Heart right ventricle (tissue), 16 donors: ENCODE measurements around the gene FLOT1. TPM values are rescaled to one million over a fixed set of nuclear protein-coding genes. Genes with fewer than 3 reads are reported as not detected.
"Not testable (repeated sequence)": the region's sequence is repeated elsewhere in the genome, so short reads cannot be mapped to it uniquely, and the experiment has no call there.

Experiments
- ATAC-seq, 8 donors: fragments of 200-7000 bp; cut with Tn5 transposase; one replicate each; pipeline ENCODE4 v1.9.1; 2020; ENCODE audit warnings: mild to moderate bottlenecking in 8 of 8, moderate library complexity in 8 of 8, moderate number of reproducible peaks in 1 of 8
- DNase-seq, 2 donors: peaks; one replicate each; pipeline ENCODE4 v3.0.0-alpha.2; 2020
- H3K27ac ChIP-seq, 10 donors: fragments of 200-600 bp; sonication (generic) in 2 of 10; one replicate each; pipeline versions ENCODE4 v1.5.0 to v1.8.0; 2020 to 2022; ENCODE audit warnings: mild to moderate bottlenecking in 3 of 10
- H3K27me3 ChIP-seq, 7 donors: fragments of 200-600 bp; one replicate each; pipeline ENCODE4 v1.8.0; 2021 to 2022; ENCODE audit warnings: mild to moderate bottlenecking in 2 of 7
- H3K36me3 ChIP-seq, 9 donors: fragments of 200-600 bp; sonication (generic) in 1 of 9; one replicate each; pipeline versions ENCODE4 v1.5.0 to v1.8.0; 2020 to 2022; ENCODE audit warnings: mild to moderate bottlenecking in 2 of 9
- H3K4me1 ChIP-seq, 9 donors: fragments of 200-600 bp; sonication (generic) in 1 of 9; one replicate each; pipeline versions ENCODE4 v1.5.0 to v1.8.0; 2020 to 2022; ENCODE audit warnings: mild to moderate bottlenecking in 4 of 9
- H3K4me3 ChIP-seq, 10 donors: fragments of 200-600 bp; sonication (generic) in 2 of 10; one replicate each; pipeline versions ENCODE4 v1.5.0 to v1.8.0; 2020 to 2022; ENCODE audit warnings: mild to moderate bottlenecking in 7 of 10, moderate library complexity in 2 of 10
- H3K9me3 ChIP-seq, 11 donors: fragments of 200-600 bp in 10 of 11; sonication (generic) in 2 of 11; one replicate each; pipeline versions ENCODE4 v1.5.0 to v1.8.0; 2013 to 2022; ENCODE audit warnings: mild to moderate bottlenecking in 2 of 11, control low read depth in 1 of 11, moderate library complexity in 1 of 11
- WGBS, 2 donors: extraction: QIAGEN DNeasy Blood & Tissue Kit; methylation state at CpG; one replicate each; pipeline ENCODE4 v1.1.7; 2013; ENCODE audit warnings: inconsistent platforms in 1 of 2; 5-methylcytosine and 5-hydroxymethylcytosine counted together
- intact Hi-C, 10 donors: fragments of 100-400 bp; cut with DNase I; formaldehyde crosslinking; loops; one replicate each; pipeline versions ENCODE4 v1.11.1 to v1.14.2; 2022
- polyA plus RNA-seq, 2 donors: library from polyadenylated mRNA; stranded (reverse); fragments of 200-250 nt; gene quantifications; one replicate each; pipeline ENCODE4 v1.2.3, GENCODE V29; 2013
- total RNA-seq, 10 donors: library from RNA; stranded (reverse); fragmentation: NEBNext Ultra II Directional in 3 of 10; extraction: Animal tissue kit (Norgen Biotek cat#: 25700) in 3 of 10; gene quantifications; one replicate each; pipeline versions ENCODE4 v1.2.1 to v1.2.4, GENCODE V29; 2021 to 2023
- TF ChIP-seq, protein P1 (sequence below), 9 donors: fragments of 200-600 bp; sonication (generic) in 2 of 9; IDR thresholded peaks; one replicate each; pipeline versions ENCODE4 v1.5.0 to v1.8.0; 2021 to 2022; ENCODE audit warnings: antibody characterized with exemption in 9 of 9, mild to moderate bottlenecking in 5 of 9, moderate library complexity in 1 of 9
- donor health status: Arrhythmogenic right ventricular cardiomyopathy.
- donor health status: ischemic (EF 13 %, LVEDD 7.1; RV severe dilation, severe dysfunction).
- donor health status: healthy with polysubstance abuse.
- donor health status: DM: no; HTN: yes; CAD: no.
- donor health status: DM: no; HTN: no; CAD: no.
- donor health status: ischemic (EF 25% LVEDD 6.9; RV normal size, moderate dysfunction).
- donor health status: ischemic (EF 25% LVEDD 5.7; RV mildly dilated, moderate dysfunction).
- donor health status: healthy.
- donor health status: DM: yes; HTN: yes; CAD: no.
- donor health status: Ischemic cardiomyopathy.
- donor health status: ischemic (EF 35%, LVEDD 5.7; RV mildly dilated, moderate dysfunction).
- donor health status: nonischemic (EF 11% LVEDD 7.7; RV severe dilation, severe dysfunction).
- donor health status: DM: yes; HTN: yes; CAD: no.
- donor health status: PGD.
- donor health status: ischemic (EF 29% LVEDD 5.4; RV normal size, mild dysfunction).
- donor health status: nonischemic (EF 23%, LVEDD 6.1; RV moderate dilation, normal function).

The FLOT1 gene
- total and polyA plus RNA-seq, 12 donors, result 158 to 317 (median 190) TPM

DNA sequence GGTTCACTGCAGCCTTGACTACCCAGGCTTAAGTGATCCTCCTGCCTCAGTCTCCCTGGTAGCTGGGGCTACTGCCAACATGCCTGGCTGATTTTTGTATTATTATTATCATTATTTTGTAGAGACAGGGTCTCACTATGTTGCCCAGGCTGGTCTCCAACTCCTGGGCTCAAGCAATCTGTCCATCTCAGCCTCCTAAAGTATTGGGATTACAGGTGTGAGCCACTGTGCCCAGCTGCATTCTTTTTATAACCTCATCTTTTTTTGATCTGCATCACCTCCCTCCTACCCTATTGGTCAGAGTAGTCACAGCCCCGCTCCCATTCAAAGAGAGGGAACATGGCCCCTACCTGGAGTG lies 25.4 kb upstream of the FLOT1 start:
- intact Hi-C loops, result no loop called here
- DNase-seq (no peak), ATAC-seq (no peak)
- WGBS, 2 donors, result 94 to 100% methylated on average over 1 of the region's 1 CpG
- peak overlapping the region in 1 of 10 donors; percentile 68 for H3K27ac ChIP-seq
- peaks cover 20 to 56% (median 41%) of the 10 kb centered on the region in 9 donors for H3K4me1 ChIP-seq
- H3K27me3 ChIP-seq, result no peaks in the 10 kb centered on the region
- TF ChIP-seq, protein P1, sequence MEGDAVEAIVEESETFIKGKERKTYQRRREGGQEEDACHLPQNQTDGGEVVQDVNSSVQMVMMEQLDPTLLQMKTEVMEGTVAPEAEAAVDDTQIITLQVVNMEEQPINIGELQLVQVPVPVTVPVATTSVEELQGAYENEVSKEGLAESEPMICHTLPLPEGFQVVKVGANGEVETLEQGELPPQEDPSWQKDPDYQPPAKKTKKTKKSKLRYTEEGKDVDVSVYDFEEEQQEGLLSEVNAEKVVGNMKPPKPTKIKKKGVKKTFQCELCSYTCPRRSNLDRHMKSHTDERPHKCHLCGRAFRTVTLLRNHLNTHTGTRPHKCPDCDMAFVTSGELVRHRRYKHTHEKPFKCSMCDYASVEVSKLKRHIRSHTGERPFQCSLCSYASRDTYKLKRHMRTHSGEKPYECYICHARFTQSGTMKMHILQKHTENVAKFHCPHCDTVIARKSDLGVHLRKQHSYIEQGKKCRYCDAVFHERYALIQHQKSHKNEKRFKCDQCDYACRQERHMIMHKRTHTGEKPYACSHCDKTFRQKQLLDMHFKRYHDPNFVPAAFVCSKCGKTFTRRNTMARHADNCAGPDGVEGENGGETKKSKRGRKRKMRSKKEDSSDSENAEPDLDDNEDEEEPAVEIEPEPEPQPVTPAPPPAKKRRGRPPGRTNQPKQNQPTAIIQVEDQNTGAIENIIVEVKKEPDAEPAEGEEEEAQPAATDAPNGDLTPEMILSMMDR (IDR thresholded peaks at IDR 0.05), result no peak
- no peaks in the 10 kb centered on the region for H3K9me3 ChIP-seq
- H3K36me3 ChIP-seq, result no peaks in the 10 kb centered on the region
- no peak overlapping the region for H3K4me3 ChIP-seq

DNA sequence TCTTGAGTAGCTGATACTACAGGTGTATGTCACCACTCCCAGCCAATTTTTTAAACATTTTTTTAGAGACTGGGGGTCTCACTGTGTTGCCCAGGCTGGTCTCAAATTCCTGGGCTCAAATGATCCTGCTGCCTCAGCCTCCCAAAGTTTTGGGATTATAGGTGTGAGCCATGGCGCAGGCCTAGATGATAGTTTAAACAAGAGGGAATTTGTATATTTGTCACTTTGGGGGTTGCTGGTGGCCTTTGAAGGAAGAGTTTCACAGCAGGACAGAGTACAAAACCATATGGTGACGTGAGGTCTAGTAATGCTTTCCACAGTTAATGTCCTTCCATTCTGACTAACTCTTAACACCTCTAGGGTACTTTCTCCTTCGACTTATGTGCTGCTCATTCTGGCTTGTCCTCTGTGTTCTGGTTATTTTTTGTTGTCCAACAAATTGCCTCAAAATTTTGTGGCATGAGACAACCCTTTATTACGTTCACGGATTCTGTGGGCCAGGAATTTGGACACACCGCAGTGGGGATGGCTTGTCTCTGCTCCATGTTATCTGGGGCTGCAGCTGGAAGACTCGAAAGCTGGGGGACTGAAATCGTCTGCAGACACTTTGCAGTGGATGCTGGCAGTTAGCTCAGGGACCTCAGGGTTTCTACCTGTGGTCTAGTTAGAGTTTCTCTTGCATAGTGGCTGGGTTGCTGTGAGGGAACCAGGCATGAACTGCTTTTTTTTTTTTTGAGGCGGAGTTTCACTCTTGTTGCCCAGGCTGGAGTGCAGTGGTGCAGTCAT lies 24.9 kb upstream of the FLOT1 start:
- Histone ChIP-seq H3K27me3 (no peaks in the 10 kb centered on the region), H3K36me3 (no peaks in the 10 kb centered on the region), H3K27ac (peak overlapping the region in 6 of 10 donors; percentile 13 to 86 (median 62)), H3K9me3 (no peaks in the 10 kb centered on the region), H3K4me3 (no peak overlapping the region), H3K4me1 (peaks cover 20 to 57% (median 41%) of the 10 kb centered on the region in 9 donors)
- TF ChIP-seq, protein P1 (IDR thresholded peaks at IDR 0.05), result no peak
- intact Hi-C loops, result no loop called here
- ATAC-seq, result no peak
- WGBS, 2 donors, result 79 to 86% methylated on average over 9 of the region's 9 CpGs
- no peak for DNase-seq

DNA sequence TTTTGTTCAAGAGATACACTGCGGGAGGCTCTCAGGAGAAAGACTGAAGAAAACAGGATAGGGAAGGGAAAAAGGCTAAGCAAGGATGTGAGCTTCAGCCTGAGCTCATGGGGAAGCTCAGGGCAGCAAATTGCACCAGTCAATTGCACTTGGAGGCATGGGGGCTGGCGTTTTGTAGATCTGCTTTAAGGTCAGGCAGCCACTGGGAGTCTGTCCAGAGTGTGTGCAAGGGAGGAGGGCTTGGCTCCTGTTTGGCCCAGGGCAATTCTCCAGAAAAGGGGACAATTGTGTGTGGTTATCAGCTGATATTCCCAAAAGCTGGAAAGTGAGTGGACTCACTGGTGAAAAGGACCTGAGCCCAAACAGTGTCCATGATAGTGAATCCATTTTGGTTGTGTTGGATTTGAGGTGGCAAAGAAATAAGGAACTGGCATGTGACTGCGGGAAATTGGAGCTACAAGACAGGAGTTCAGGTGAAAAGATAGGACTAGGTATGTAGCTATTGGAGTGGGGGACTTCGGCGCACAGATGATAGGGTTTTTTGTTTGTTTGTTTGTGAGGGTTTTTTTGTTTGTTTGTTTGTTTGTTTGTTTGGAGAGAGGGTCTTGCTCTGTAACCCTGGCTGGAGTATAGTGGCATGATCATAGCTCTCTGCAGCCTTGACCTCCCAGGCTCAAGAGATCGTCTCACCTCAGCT lies 24.1 kb upstream of the FLOT1 start:
- DNase-seq (no peak), ATAC-seq (peak in 6 of 8 donors; percentile 36 to 60 (median 43))
- Histone ChIP-seq H3K27ac (peak overlapping the region in 7 of 10 donors; percentile 13 to 86 (median 59)), H3K9me3 (no peaks in the 10 kb centered on the region), H3K4me3 (no peak overlapping the region), H3K27me3 (no peaks in the 10 kb centered on the region), H3K4me1 (peaks cover 20 to 57% (median 41%) of the 10 kb centered on the region in 9 donors), H3K36me3 (no peaks in the 10 kb centered on the region)
- intact Hi-C loops, result no loop called here
- 76 to 77% methylated on average over 6 of the region's 6 CpGs for WGBS, 2 donors
- TF ChIP-seq, protein P1 (IDR thresholded peaks at IDR 0.05), result no peak

DNA sequence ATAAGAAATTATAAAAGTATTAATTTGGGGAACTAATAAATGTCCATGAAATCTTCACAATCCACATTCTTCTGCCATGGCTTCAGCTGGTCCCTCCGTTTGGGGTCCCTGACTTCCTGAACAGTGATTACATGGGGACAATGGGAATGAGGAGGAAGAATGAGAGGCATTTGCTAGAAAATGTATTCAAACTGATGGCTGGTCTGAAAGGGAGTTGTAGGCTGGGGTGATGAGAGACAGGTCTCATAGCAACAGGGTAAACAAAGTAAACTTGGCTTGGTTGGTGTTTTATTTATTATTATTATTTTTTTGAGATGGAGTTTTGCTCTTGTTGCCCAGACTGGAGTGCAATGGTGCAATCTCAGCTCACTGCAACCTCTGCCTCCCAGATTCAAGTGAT lies 23.0 kb upstream of the FLOT1 start:
- H3K36me3 ChIP-seq, result not testable (repeated sequence)
- peak overlapping the region in 5 of 10 donors; percentile 20 to 86 (median 65) for H3K27ac ChIP-seq

DNA sequence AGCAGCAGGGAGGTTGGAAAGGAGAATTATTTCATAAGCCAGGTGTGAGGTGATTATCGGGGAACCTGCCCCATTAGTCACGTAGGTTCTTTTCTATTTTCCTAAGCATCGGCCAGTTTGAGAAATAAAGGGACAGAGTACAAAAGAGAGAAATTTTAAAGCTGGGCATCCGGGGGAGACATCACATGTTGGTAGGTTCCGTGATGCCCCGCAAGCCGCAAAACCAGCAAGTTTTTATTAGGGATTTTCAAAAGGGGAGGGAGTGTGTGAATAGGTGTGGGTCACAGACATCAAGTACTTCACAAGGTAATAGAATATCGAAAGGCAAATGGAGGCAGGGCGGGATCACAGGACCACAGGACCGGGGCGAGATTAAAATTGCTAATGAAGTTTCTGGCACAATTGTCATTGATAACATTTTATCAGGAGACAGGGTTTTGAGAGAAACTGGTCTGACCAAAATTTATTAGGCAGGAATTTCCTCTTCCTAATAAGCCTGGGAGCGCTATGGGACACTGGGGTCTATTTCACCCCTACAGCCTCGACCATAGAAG lies 22.1 kb upstream of the FLOT1 start:
- WGBS, 2 donors, result 50 to 58% methylated on average over 13 of the region's 13 CpGs
- Histone ChIP-seq H3K4me1 (peaks cover 20 to 61% (median 39%) of the 10 kb centered on the region in 9 donors), H3K27ac (peak overlapping the region in 7 of 10 donors; percentile 41 to 90 (median 81))
- H3K4me3 ChIP-seq, intact Hi-C loops, ATAC-seq, H3K9me3 ChIP-seq, DNase-seq, H3K36me3 ChIP-seq, H3K27me3 ChIP-seq: not testable (repeated sequence)

More for the DNA sequence above, 23.0 kb upstream of the FLOT1 start:
- 73 to 78% methylated on average over 1 of the region's 1 CpG for WGBS, 2 donors
- DNase-seq, intact Hi-C loops, H3K27me3 ChIP-seq, H3K9me3 ChIP-seq, ATAC-seq, H3K4me3 ChIP-seq: not testable (repeated sequence)
- peaks cover 20 to 61% (median 41%) of the 10 kb centered on the region in 9 donors for H3K4me1 ChIP-seq
